ENCODE data around the gene IFNA14.
"Not testable (repeated sequence)": the region's sequence is repeated elsewhere in the genome, so short reads cannot be mapped to it uniquely, and the experiment has no call there.

DNA sequence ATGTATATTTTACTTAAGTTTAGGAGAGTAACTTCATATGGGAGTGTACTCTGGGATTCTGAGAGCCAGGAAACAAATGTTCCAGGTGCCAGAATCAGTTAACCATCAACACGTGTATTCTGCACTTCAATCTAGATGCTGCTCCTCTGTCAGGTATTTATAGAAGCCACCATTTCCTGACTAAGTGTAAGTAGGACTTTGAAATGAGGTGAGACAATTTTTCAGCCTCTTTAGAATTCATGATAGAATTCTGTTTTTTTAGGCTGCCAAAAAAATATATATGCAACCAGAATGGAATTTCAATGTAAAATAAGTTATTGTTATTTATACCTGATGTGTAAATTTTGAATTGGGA, 3.5 kb downstream of the IFNA14 start:
- TF ChIP-seq, protein P1, sequence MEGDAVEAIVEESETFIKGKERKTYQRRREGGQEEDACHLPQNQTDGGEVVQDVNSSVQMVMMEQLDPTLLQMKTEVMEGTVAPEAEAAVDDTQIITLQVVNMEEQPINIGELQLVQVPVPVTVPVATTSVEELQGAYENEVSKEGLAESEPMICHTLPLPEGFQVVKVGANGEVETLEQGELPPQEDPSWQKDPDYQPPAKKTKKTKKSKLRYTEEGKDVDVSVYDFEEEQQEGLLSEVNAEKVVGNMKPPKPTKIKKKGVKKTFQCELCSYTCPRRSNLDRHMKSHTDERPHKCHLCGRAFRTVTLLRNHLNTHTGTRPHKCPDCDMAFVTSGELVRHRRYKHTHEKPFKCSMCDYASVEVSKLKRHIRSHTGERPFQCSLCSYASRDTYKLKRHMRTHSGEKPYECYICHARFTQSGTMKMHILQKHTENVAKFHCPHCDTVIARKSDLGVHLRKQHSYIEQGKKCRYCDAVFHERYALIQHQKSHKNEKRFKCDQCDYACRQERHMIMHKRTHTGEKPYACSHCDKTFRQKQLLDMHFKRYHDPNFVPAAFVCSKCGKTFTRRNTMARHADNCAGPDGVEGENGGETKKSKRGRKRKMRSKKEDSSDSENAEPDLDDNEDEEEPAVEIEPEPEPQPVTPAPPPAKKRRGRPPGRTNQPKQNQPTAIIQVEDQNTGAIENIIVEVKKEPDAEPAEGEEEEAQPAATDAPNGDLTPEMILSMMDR (conservative IDR thresholded peaks at IDR 0.05; ENCODE audit: low read depth in 2 of 2), result not testable (repeated sequence)
- TF ChIP-seq ZNF114 (CRISPR knock-in tag; IDR thresholded peaks at IDR 0.05); EZH2 (IDR thresholded peaks at IDR 0.05; ENCODE audit: low read depth, unreplicated experiment); POLR2AphosphoS5 (IDR thresholded peaks at IDR 0.05; ENCODE audit: low read depth); CREB1 (CRISPR knock-in tag; IDR thresholded peaks at IDR 0.05; ENCODE audit: low read depth); EZH2phosphoT487 (IDR thresholded peaks at IDR 0.05; ENCODE audit: unreplicated experiment): not testable (repeated sequence)
- TF ChIP-seq, protein P2, sequence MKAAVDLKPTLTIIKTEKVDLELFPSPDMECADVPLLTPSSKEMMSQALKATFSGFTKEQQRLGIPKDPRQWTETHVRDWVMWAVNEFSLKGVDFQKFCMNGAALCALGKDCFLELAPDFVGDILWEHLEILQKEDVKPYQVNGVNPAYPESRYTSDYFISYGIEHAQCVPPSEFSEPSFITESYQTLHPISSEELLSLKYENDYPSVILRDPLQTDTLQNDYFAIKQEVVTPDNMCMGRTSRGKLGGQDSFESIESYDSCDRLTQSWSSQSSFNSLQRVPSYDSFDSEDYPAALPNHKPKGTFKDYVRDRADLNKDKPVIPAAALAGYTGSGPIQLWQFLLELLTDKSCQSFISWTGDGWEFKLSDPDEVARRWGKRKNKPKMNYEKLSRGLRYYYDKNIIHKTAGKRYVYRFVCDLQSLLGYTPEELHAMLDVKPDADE (IDR thresholded peaks at IDR 0.05), result not testable (repeated sequence)
